AG09319 (cell line): ENCODE data around the gene SV2B.

Experiments used
- DNase-seq: peaks from one replicate; pipeline ENCODE4 v3.0.0-alpha.2; 2010; ENCODE audit warnings: low read depth; ENCODE audit errors: extremely low read depth
- CTCF ChIP-seq: IDR thresholded peaks from 2 replicates; pipeline ENCODE4 v1.5.1; 2011; ENCODE audit warnings: low read depth, mild to moderate bottlenecking, inconsistent platforms, low read length, moderate library complexity

Gene SV2B

GRCh38 chr15:91255670-91256192 lies 155.7 kb downstream of the SV2B start:
- TF ChIP-seq CTCF, result no peak
- DNase-seq, result no peak

- TF ChIP-seq CTCF, result no peak
- no peak for DNase-seq
Observed at GRCh38 chr15:91257746-91258414, 157.8 kb downstream of the SV2B start.

- DNase-seq, result no peak
Observed at GRCh38 chr15:91258415-91258759, 158.3 kb downstream of the SV2B start.

GRCh38 chr15:91259077-91259476 lies 159.0 kb downstream of the SV2B start:
- no peak for TF ChIP-seq CTCF
- DNase-seq, result no peak

More at GRCh38 chr15:91258415-91258759, 158.3 kb downstream of the SV2B start:
- no peak for TF ChIP-seq CTCF

- TF ChIP-seq CTCF, result no peak
- no peak for DNase-seq
Observed at GRCh38 chr15:91261345-91261744, 161.3 kb downstream of the SV2B start.

- TF ChIP-seq CTCF, result no peak
Observed at GRCh38 chr15:91263632-91264531, 163.8 kb downstream of the SV2B start.

GRCh38 chr15:91264651-91265351 lies 164.7 kb downstream of the SV2B start:
- TF ChIP-seq CTCF, result no peak
- DNase-seq, result no peak

More at GRCh38 chr15:91263632-91264531, 163.8 kb downstream of the SV2B start:
- DNase-seq, result no peak
